Left ventricle myocardium inferior (tissue), 1 donor: ENCODE measurements around the gene CFAP74. TPM values are rescaled to one million over a fixed set of nuclear protein-coding genes. Genes with fewer than 3 reads are reported as not detected.

ENCODE experiments used
- DNase-seq: peaks from one replicate; pipeline ENCODE4 v3.0.0-alpha.2; 2020
- H3K27ac ChIP-seq: fragments of 200-600 bp; replicated peaks from 2 replicates; pipeline ENCODE4 v1.8.0; 2021
- H3K27me3 ChIP-seq: fragments of 200-600 bp; 2 replicates; pipeline ENCODE4 v1.8.0; 2021; ENCODE audit warnings: low read depth
- H3K36me3 ChIP-seq: fragments of 200-600 bp; 2 replicates; pipeline ENCODE4 v1.8.0; 2021
- H3K4me1 ChIP-seq: fragments of 200-600 bp; 2 replicates; pipeline ENCODE4 v1.8.0; 2021
- H3K4me3 ChIP-seq: fragments of 200-600 bp; 2 replicates; pipeline ENCODE4 v1.8.0; 2021; ENCODE audit warnings: mild to moderate bottlenecking, moderate library complexity
- H3K9me3 ChIP-seq: fragments of 200-600 bp; replicated peaks from 2 replicates; pipeline ENCODE4 v1.8.0; 2021
- intact Hi-C: fragments of 100-400 bp; cut with micrococcal nuclease; formaldehyde crosslinking; loops from one replicate; pipeline ENCODE4 v1.11.0; 2022
- total RNA-seq: library from RNA; stranded (reverse); fragmentation: NEBNext Ultra II Directional; extraction: Animal tissue kit (Norgen Biotek cat#: 25700); gene quantifications from one replicate; pipeline ENCODE4 v1.2.1, GENCODE V29; 2021
- TF ChIP-seq, protein P1 (sequence below): fragments of 200-600 bp; IDR thresholded peaks from 2 replicates; pipeline ENCODE4 v1.8.0; 2021; ENCODE audit warnings: antibody characterized with exemption, mild to moderate bottlenecking, borderline replicate concordance
- donor health status: DM: no; HTN: yes; CAD: no; lungs with severe emphysema.

The CFAP74 gene
- total RNA-seq, 1 donor from 2014 or later: not detected

DNA sequence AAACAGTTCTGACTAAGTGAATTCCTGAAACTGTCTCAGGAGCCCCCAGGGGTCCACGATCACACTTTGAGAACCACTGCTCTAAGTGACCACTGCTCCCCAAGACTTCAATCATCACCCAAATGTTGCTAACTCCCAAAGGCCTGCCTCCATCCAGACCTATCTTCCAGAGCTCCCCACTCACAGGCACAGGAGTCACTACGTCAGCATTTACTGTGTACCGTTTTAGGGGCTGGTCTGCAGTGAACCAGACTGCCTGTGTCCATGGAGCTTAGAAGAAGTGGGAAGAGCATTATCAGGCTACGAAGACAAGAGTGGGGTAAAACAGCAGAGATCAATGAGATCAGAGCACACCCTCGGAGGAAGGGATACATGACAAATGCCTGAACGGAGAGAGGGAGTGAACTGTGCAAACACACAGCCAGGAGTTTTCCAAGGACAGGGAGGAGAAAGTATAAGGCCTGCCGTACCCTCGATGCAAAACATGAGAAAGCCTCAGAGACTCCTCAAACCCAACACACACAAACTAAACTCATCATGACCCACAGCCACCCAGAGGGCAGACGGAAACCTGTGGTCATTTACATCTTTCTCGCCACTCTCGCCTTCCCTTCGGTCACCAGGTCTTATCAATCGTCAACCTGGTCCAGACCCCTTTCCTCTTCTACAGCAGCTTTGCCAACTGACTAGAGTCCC lies 122.8 kb downstream of the CFAP74 start:
- TF ChIP-seq, protein P1, sequence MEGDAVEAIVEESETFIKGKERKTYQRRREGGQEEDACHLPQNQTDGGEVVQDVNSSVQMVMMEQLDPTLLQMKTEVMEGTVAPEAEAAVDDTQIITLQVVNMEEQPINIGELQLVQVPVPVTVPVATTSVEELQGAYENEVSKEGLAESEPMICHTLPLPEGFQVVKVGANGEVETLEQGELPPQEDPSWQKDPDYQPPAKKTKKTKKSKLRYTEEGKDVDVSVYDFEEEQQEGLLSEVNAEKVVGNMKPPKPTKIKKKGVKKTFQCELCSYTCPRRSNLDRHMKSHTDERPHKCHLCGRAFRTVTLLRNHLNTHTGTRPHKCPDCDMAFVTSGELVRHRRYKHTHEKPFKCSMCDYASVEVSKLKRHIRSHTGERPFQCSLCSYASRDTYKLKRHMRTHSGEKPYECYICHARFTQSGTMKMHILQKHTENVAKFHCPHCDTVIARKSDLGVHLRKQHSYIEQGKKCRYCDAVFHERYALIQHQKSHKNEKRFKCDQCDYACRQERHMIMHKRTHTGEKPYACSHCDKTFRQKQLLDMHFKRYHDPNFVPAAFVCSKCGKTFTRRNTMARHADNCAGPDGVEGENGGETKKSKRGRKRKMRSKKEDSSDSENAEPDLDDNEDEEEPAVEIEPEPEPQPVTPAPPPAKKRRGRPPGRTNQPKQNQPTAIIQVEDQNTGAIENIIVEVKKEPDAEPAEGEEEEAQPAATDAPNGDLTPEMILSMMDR: no peak
- H3K36me3 ChIP-seq: peaks cover 4% of the 10 kb centered on the region
- intact Hi-C loops: no loop called here
- peaks cover 97% of the 10 kb centered on the region for H3K4me1 ChIP-seq
- no peaks in the 10 kb centered on the region for H3K27me3 ChIP-seq
- no peak overlapping the region for H3K4me3 ChIP-seq
- DNase-seq: no peak
- no peak overlapping the region for H3K27ac ChIP-seq
- H3K9me3 ChIP-seq: no peaks in the 10 kb centered on the region

DNA sequence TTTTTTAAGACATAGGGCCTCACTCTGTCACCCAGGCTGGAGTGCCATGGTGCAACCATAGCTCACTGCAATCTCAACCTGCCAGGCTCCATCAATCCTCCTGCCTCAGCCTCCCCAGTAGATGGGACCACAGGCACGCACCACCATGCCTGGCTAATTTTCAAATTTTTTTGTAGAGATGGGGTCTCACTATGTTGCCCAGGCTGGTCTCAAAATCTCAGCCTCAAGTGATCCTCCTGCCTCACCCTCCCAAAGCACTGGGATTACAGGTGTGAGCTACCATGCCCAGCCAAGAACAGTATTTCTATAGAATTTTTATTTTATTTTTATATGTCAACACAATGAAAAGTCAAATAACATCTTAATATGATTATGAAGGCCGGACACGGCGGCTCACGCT lies 123.6 kb downstream of the CFAP74 start:
- DNase-seq: no peak
- peaks cover 99% of the 10 kb centered on the region for H3K4me1 ChIP-seq
- intact Hi-C loops: no loop called here

DNA sequence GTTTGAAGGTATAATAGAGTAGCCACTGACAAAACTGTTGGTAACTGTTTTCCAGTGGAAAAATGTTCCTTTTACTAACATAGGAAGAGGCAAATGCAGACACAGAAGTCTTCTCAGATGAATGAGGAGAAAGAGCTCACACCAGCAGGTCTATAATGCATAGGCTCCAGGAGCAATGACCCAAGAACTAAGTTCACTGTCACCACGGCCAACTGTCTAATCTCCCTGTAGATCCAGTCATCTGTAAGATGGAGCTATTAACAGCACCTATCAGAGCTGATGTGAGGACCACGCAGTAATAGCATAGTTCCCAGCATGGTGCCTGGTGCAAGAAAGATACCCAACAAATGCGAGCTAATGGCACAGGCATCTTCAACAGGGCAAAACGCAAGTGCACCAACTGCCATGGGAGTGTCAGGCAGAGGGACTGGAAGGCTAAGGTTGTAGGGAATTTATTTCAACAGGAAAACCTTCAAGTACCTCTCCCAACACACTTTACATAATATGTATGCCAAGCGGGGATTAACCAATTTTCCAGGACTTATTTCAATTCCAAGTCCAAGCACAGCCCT lies 125.6 kb downstream of the CFAP74 start:
- H3K4me1 ChIP-seq: peaks cover 99% of the 10 kb centered on the region
- peaks cover 4% of the 10 kb centered on the region for H3K36me3 ChIP-seq

More for the DNA sequence above, 123.6 kb downstream of the CFAP74 start:
- Histone ChIP-seq H3K9me3 (no peaks in the 10 kb centered on the region), H3K4me3 (no peak overlapping the region), H3K27ac (no peak overlapping the region), H3K27me3 (no peaks in the 10 kb centered on the region), H3K36me3 (peaks cover 4% of the 10 kb centered on the region)
- TF ChIP-seq, protein P1: no peak

DNA sequence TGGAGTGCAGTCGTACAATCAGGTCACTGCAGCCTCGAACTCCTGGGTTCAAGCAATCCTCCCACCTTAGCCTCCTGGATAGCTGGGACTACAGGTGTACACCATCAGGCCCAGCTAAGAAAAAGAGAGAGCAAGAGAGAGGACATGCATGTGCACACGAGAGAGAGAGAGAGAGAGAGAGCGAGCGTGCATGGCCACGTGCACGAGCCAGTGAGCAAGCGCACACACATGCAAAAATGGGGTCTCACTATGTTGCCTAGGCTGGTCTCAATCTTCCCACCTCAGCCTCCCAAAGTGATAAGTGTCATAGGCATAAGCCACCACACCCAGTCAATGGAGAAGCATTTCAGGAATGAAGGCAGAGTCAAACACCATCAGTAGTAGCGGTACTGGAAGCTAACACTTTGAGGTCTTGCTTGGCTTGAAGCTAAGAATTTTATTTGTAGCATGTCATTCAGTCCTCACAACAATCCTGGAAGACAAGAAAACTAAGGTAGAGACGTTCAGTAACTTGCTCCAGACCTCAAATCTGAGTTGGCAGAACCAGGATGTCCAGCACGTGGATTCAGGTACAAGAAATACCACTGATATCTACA lies 127.2 kb downstream of the CFAP74 start:
- Histone ChIP-seq H3K27ac (no peak overlapping the region), H3K4me1 (peaks cover 99% of the 10 kb centered on the region), H3K27me3 (no peaks in the 10 kb centered on the region), H3K4me3 (no peak overlapping the region), H3K36me3 (peaks cover 4% of the 10 kb centered on the region), H3K9me3 (no peaks in the 10 kb centered on the region)
- TF ChIP-seq, protein P1: no peak
- no peak for DNase-seq
- intact Hi-C loops: no loop called here

More for the DNA sequence above, 125.6 kb downstream of the CFAP74 start:
- Histone ChIP-seq H3K9me3 (no peaks in the 10 kb centered on the region), H3K27me3 (no peaks in the 10 kb centered on the region), H3K27ac (no peak overlapping the region), H3K4me3 (no peak overlapping the region)
- intact Hi-C loops: no loop called here
- no peak for DNase-seq
- TF ChIP-seq, protein P1: no peak

DNA sequence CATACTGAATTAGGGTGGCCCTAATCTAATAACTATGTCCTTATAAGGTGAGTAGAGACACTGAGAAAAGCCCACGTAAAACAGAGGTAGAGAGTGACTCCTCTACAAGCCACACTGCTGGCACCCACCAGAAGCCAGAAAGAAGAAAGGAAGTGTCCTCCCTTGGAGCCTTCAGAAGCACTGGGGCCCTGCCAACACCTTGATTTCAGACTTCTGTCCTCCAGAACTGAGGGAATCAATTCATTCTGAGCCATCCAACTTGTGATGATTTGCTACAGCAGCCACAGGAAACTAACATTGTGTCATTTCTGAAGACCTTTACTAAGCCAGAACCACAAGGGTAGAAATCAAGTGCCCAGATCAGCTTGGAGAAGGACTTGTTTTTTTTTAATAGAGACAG lies 127.7 kb downstream of the CFAP74 start:
- Histone ChIP-seq H3K27me3 (no peaks in the 10 kb centered on the region), H3K36me3 (peaks cover 4% of the 10 kb centered on the region), H3K9me3 (no peaks in the 10 kb centered on the region), H3K27ac (no peak overlapping the region), H3K4me3 (no peak overlapping the region), H3K4me1 (peaks cover 99% of the 10 kb centered on the region)
- DNase-seq: no peak
- intact Hi-C loops: no loop called here
- TF ChIP-seq, protein P1: no peak
